GM18507 (cell line): ENCODE results near the gene NCBP2L.

Experiments used
- DNase-seq: peaks from one replicate; pipeline ENCODE4 v3.0.0; 2011; ENCODE audit warnings: low read depth; ENCODE audit not compliant: insufficient read length; ENCODE audit errors: extremely low spot score
- FAIRE-seq: peaks from 2 replicates; lab custom pipeline; 2011; peaks lifted over from hg19 to GRCh38; lab: Jason Lieb, UNC

The NCBP2L gene

GRCh38 chrX:107842715-107843400, 65.3 kb downstream of the NCBP2L start:
- DNase-seq, result no peak
- FAIRE-seq, result no peak
